WTC11 (cell line): ENCODE measurements around the gene ANKRD22. TPM values are rescaled to one million over a fixed set of nuclear protein-coding genes. Genes with fewer than 3 reads are reported as not detected.

Experiments
- ATAC-seq: fragments of 200-7000 bp; cut with Tn5 transposase; 2 replicates; pipeline ENCODE4 v1.10.0; 2021; ENCODE audit warnings: mild to moderate bottlenecking, moderate library complexity
- CTCF ChIA-PET: fragments of 300-600 bp; sonication (Branson Sonifier 250); formaldehyde crosslinking; loops from one replicate; lab custom pipeline; 2021; ENCODE audit warnings: antibody characterized with exemption; lab: Charles Lee
- POLR2A ChIA-PET: fragments of 350-600 bp; sonication (Branson Sonifier 250); formaldehyde crosslinking; loops from one replicate; lab custom pipeline; 2021; ENCODE audit warnings: antibody characterized with exemption; lab: Charles Lee
- DNase-seq: peaks from one replicate; pipeline ENCODE4 v3.0.0; 2021; ENCODE audit warnings: low spot score
- H3K27ac Mint-ChIP-seq: 2 replicates; pipeline ENCODE4 v1.8.0; 2021; ENCODE audit warnings: mixed read lengths
- H3K27me3 Mint-ChIP-seq: 2 replicates; pipeline ENCODE4 v1.8.0; 2021; ENCODE audit warnings: low read depth, mild to moderate bottlenecking, moderate library complexity, mixed read lengths
- H3K36me3 Mint-ChIP-seq: 2 replicates; pipeline ENCODE4 v1.8.0; 2021; ENCODE audit warnings: mixed read lengths
- H3K4me1 Mint-ChIP-seq: 2 replicates; pipeline ENCODE4 v1.8.0; 2022; ENCODE audit warnings: mixed read lengths
- H3K4me3 Mint-ChIP-seq: 2 replicates; pipeline ENCODE4 v1.8.0; 2021; ENCODE audit warnings: mild to moderate bottlenecking, moderate library complexity, mixed read lengths
- H3K9me3 Mint-ChIP-seq: 2 replicates; pipeline ENCODE4 v1.8.0; 2021; ENCODE audit warnings: mixed read lengths
- ATF2 ChIP-seq: sonication (generic); formaldehyde crosslinking; IDR thresholded peaks from 2 replicates; pipeline ENCODE4 v1.8.1; 2022; ENCODE audit warnings: low read depth, missing genetic modification reagents, borderline replicate concordance
- ATF3 ChIP-seq: sonication (generic); formaldehyde crosslinking; conservative IDR thresholded peaks from 2 replicates; pipeline ENCODE4 v1.8.1; 2022; ENCODE audit warnings: mild to moderate bottlenecking, missing genetic modification reagents
- CREB1 ChIP-seq: sonication (generic); formaldehyde crosslinking; IDR thresholded peaks from 2 replicates; pipeline ENCODE4 v1.8.0; 2023; ENCODE audit warnings: mild to moderate bottlenecking, missing genetic modification reagents
- CREM ChIP-seq: sonication (generic); formaldehyde crosslinking; IDR thresholded peaks from 2 replicates; pipeline ENCODE4 v1.8.1; 2022; ENCODE audit warnings: mild to moderate bottlenecking, missing genetic modification reagents, moderate library complexity
- ESRRA ChIP-seq: sonication (generic); formaldehyde crosslinking; IDR thresholded peaks from 2 replicates; pipeline ENCODE4 v1.8.1; 2022; ENCODE audit warnings: mild to moderate bottlenecking, missing genetic modification reagents, borderline replicate concordance
- FOXP1 ChIP-seq: sonication (generic); formaldehyde crosslinking; IDR thresholded peaks from 2 replicates; pipeline ENCODE4 v1.8.0; 2022; ENCODE audit warnings: missing genetic modification reagents, mild to moderate bottlenecking, moderate library complexity, borderline replicate concordance
- JAZF1 ChIP-seq: fragments of 250-450 bp; sonication (Bioruptor Pico); IDR thresholded peaks from 2 replicates; pipeline ENCODE4 v1.9.0; 2021; ENCODE audit warnings: moderate library complexity, mild to moderate bottlenecking, inconsistent platforms
- KAT7 ChIP-seq: sonication (generic); formaldehyde crosslinking; IDR thresholded peaks from 2 replicates; pipeline ENCODE4 v1.8.1; 2023; ENCODE audit warnings: missing genetic modification reagents, mild to moderate bottlenecking, borderline replicate concordance
- MXD4 ChIP-seq: fragments of 250-450 bp; sonication (Bioruptor Pico); IDR thresholded peaks from 2 replicates; pipeline ENCODE4 v1.8.0; 2021; ENCODE audit warnings: mild to moderate bottlenecking, moderate library complexity, borderline replicate concordance
- SP1 ChIP-seq: sonication (generic); formaldehyde crosslinking; conservative IDR thresholded peaks from 2 replicates; pipeline ENCODE4 v1.8.1; 2022; ENCODE audit warnings: missing genetic modification reagents
- TP53 ChIP-seq: sonication (generic); formaldehyde crosslinking; IDR thresholded peaks from 2 replicates; pipeline ENCODE4 v1.8.1; 2023; ENCODE audit warnings: mild to moderate bottlenecking, missing genetic modification reagents
- ZBTB21 ChIP-seq: sonication (generic); formaldehyde crosslinking; IDR thresholded peaks from 2 replicates; pipeline ENCODE4 v1.8.1; 2023; ENCODE audit warnings: mild to moderate bottlenecking, missing genetic modification reagents, borderline replicate concordance
- ZNF263 ChIP-seq: sonication (generic); formaldehyde crosslinking; IDR thresholded peaks from 2 replicates; pipeline ENCODE4 v1.8.1; 2022; ENCODE audit warnings: low read depth, mild to moderate bottlenecking, moderate library complexity, missing genetic modification reagents
- ZNF423 ChIP-seq: fragments of 250-450 bp; sonication (Bioruptor Pico); IDR thresholded peaks from 2 replicates; pipeline ENCODE4 v2.1.2; 2022; ENCODE audit warnings: mild to moderate bottlenecking, moderate library complexity
- total RNA-seq: library from RNA; stranded (reverse); gene quantifications from 3 replicates; pipeline ENCODE4 v1.2.3, GENCODE V29; 2021
- TF ChIP-seq, protein P1 (sequence below): sonication (generic); formaldehyde crosslinking; IDR thresholded peaks from 2 replicates; pipeline ENCODE4 v1.8.0; 2022; ENCODE audit warnings: mild to moderate bottlenecking, missing genetic modification reagents
- TF ChIP-seq, protein P2 (sequence below): sonication (generic); formaldehyde crosslinking; IDR thresholded peaks from 2 replicates; pipeline ENCODE4 v1.8.1; 2023; ENCODE audit warnings: mild to moderate bottlenecking, moderate library complexity, missing genetic modification reagents
- TF ChIP-seq, protein P3 (sequence below): sonication (generic); formaldehyde crosslinking; IDR thresholded peaks from 2 replicates; pipeline ENCODE4 v1.8.0; 2023; ENCODE audit warnings: missing genetic modification reagents, mild to moderate bottlenecking, borderline replicate concordance
- TF ChIP-seq, protein P4 (sequence below): sonication (generic); formaldehyde crosslinking; IDR thresholded peaks from 2 replicates; pipeline ENCODE4 v1.8.0; 2023; ENCODE audit warnings: mild to moderate bottlenecking, missing genetic modification reagents

ANKRD22 gene
- total RNA-seq, 1 experiment from 2014 or later: not detected

GRCh38 chr10:88840881-88841280, 10.8 kb downstream of the ANKRD22 start:
- Mint-ChIP-seq H3K9me3 (no peaks in the 10 kb centered on the region), H3K4me3 (no peak overlapping the region), H3K27me3 (no peaks in the 10 kb centered on the region; the same call in 1 of the 2 replicates), H3K4me1 (no peaks in the 10 kb centered on the region), H3K36me3 (no peaks in the 10 kb centered on the region), H3K27ac (no peak overlapping the region)
- ChIA-PET POLR2A (no interaction called here), CTCF (interaction anchor here (1.0 kb wide), 1 partner anchor 112 kb away, joined by 3 read pairs; no protein-coding TSS in a partner anchor)
- ATAC-seq (no peak), DNase-seq (no peak)
- no peak for TF ChIP-seq ZBTB21 (CRISPR knock-in tag)

GRCh38 chr10:88840104-88840503, 11.5 kb downstream of the ANKRD22 start:
- ChIA-PET POLR2A (no interaction called here), CTCF (interaction anchor here (1.8 kb wide), 1 partner anchor 112 kb away, joined by 11 read pairs; no protein-coding TSS in a partner anchor)
- H3K27ac Mint-ChIP-seq: no peak overlapping the region
- H3K9me3 Mint-ChIP-seq: no peaks in the 10 kb centered on the region
- TF ChIP-seq TP53 (no peak), ZNF423 (no peak), MXD4 (no peak), SP1 (CRISPR knock-in tag) (no peak), JAZF1 (CRISPR knock-in tag) (no peak), CREM (CRISPR knock-in tag) (no peak), KAT7 (CRISPR knock-in tag) (no peak), ESRRA (CRISPR knock-in tag) (no peak), ATF3 (CRISPR knock-in tag) (no peak), ATF2 (no peak), ZBTB21 (CRISPR knock-in tag) (no peak)
- TF ChIP-seq, protein P1, sequence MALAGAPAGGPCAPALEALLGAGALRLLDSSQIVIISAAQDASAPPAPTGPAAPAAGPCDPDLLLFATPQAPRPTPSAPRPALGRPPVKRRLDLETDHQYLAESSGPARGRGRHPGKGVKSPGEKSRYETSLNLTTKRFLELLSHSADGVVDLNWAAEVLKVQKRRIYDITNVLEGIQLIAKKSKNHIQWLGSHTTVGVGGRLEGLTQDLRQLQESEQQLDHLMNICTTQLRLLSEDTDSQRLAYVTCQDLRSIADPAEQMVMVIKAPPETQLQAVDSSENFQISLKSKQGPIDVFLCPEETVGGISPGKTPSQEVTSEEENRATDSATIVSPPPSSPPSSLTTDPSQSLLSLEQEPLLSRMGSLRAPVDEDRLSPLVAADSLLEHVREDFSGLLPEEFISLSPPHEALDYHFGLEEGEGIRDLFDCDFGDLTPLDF (CRISPR knock-in tag): no peak
- no peaks in the 10 kb centered on the region for H3K36me3 Mint-ChIP-seq
- ATAC-seq: no peak
- no peaks in the 10 kb centered on the region; the same call in 1 of the 2 replicates for H3K27me3 Mint-ChIP-seq
- H3K4me3 Mint-ChIP-seq: no peak overlapping the region
- no peak for DNase-seq
- no peaks in the 10 kb centered on the region for H3K4me1 Mint-ChIP-seq

- H3K36me3 Mint-ChIP-seq: no peaks in the 10 kb centered on the region
- POLR2A ChIA-PET: no interaction called here
- no peak for TF ChIP-seq ZNF263 (CRISPR knock-in tag)
- TF ChIP-seq, protein P2, sequence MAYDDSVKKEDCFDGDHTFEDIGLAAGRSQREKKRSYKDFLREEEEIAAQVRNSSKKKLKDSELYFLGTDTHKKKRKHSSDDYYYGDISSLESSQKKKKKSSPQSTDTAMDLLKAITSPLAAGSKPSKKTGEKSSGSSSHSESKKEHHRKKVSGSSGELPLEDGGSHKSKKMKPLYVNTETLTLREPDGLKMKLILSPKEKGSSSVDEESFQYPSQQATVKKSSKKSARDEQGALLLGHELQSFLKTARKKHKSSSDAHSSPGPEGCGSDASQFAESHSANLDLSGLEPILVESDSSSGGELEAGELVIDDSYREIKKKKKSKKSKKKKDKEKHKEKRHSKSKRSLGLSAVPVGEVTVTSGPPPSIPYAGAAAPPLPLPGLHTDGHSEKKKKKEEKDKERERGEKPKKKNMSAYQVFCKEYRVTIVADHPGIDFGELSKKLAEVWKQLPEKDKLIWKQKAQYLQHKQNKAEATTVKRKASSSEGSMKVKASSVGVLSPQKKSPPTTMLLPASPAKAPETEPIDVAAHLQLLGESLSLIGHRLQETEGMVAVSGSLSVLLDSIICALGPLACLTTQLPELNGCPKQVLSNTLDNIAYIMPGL (CRISPR knock-in tag): no peak
- TF ChIP-seq, protein P3, sequence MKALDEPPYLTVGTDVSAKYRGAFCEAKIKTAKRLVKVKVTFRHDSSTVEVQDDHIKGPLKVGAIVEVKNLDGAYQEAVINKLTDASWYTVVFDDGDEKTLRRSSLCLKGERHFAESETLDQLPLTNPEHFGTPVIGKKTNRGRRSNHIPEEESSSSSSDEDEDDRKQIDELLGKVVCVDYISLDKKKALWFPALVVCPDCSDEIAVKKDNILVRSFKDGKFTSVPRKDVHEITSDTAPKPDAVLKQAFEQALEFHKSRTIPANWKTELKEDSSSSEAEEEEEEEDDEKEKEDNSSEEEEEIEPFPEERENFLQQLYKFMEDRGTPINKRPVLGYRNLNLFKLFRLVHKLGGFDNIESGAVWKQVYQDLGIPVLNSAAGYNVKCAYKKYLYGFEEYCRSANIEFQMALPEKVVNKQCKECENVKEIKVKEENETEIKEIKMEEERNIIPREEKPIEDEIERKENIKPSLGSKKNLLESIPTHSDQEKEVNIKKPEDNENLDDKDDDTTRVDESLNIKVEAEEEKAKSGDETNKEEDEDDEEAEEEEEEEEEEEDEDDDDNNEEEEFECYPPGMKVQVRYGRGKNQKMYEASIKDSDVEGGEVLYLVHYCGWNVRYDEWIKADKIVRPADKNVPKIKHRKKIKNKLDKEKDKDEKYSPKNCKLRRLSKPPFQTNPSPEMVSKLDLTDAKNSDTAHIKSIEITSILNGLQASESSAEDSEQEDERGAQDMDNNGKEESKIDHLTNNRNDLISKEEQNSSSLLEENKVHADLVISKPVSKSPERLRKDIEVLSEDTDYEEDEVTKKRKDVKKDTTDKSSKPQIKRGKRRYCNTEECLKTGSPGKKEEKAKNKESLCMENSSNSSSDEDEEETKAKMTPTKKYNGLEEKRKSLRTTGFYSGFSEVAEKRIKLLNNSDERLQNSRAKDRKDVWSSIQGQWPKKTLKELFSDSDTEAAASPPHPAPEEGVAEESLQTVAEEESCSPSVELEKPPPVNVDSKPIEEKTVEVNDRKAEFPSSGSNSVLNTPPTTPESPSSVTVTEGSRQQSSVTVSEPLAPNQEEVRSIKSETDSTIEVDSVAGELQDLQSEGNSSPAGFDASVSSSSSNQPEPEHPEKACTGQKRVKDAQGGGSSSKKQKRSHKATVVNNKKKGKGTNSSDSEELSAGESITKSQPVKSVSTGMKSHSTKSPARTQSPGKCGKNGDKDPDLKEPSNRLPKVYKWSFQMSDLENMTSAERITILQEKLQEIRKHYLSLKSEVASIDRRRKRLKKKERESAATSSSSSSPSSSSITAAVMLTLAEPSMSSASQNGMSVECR (CRISPR knock-in tag): no peak
- TF ChIP-seq CREB1 (CRISPR knock-in tag): no peak
- TF ChIP-seq, protein P4, sequence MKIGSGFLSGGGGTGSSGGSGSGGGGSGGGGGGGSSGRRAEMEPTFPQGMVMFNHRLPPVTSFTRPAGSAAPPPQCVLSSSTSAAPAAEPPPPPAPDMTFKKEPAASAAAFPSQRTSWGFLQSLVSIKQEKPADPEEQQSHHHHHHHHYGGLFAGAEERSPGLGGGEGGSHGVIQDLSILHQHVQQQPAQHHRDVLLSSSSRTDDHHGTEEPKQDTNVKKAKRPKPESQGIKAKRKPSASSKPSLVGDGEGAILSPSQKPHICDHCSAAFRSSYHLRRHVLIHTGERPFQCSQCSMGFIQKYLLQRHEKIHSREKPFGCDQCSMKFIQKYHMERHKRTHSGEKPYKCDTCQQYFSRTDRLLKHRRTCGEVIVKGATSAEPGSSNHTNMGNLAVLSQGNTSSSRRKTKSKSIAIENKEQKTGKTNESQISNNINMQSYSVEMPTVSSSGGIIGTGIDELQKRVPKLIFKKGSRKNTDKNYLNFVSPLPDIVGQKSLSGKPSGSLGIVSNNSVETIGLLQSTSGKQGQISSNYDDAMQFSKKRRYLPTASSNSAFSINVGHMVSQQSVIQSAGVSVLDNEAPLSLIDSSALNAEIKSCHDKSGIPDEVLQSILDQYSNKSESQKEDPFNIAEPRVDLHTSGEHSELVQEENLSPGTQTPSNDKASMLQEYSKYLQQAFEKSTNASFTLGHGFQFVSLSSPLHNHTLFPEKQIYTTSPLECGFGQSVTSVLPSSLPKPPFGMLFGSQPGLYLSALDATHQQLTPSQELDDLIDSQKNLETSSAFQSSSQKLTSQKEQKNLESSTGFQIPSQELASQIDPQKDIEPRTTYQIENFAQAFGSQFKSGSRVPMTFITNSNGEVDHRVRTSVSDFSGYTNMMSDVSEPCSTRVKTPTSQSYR (CRISPR knock-in tag): no peak
- no peak for TF ChIP-seq FOXP1 (CRISPR knock-in tag)
Observed at GRCh38 chr10:88838766-88839350, 12.8 kb downstream of the ANKRD22 start.

More at GRCh38 chr10:88838766-88839350, 12.8 kb downstream of the ANKRD22 start:
- Mint-ChIP-seq H3K4me1 (no peaks in the 10 kb centered on the region), H3K27ac (no peak overlapping the region), H3K27me3 (no peaks in the 10 kb centered on the region; the same call in 1 of the 2 replicates), H3K4me3 (no peak overlapping the region), H3K9me3 (no peaks in the 10 kb centered on the region)
- DNase-seq (no peak), ATAC-seq (peak; percentile 77)
- CTCF ChIA-PET: interaction anchor here (1.0 to 1.8 kb wide), 3 partner anchors 14 to 111 kb away, joined by 3 to 11 read pairs (median 7); no protein-coding TSS in a partner anchor
